Heart left ventricle (tissue), 16 donors: Measurements from ENCODE around the gene FAM83C. TPM values are rescaled to one million over a fixed set of nuclear protein-coding genes. Genes with fewer than 3 reads are reported as not detected.
A peak's percentile ranks its signal among the peaks of the same experiment; 100 is the strongest.

Experiments used
- ATAC-seq, 4 donors: fragments of 200-7000 bp; cut with Tn5 transposase; one replicate each; pipeline ENCODE4 v1.9.1; 2020 to 2022; ENCODE audit warnings: moderate library complexity in 4 of 4, mild to moderate bottlenecking in 3 of 4, moderate number of reproducible peaks in 1 of 4
- DNase-seq, 5 donors: peaks; one replicate each; pipeline ENCODE4 v3.0.0-alpha.2; 2020
- H3K27ac ChIP-seq, 12 donors: fragments of 200-600 bp; sonication (generic) in 4 of 12; one replicate each; pipeline versions ENCODE4 v1.5.0 to v1.8.0; 2016 to 2022; ENCODE audit warnings: mild to moderate bottlenecking in 2 of 12
- H3K27me3 ChIP-seq, 9 donors: fragments of 200-600 bp; sonication (generic) in 2 of 9; one replicate each; pipeline versions ENCODE4 v1.5.1 to v1.8.0; 2016 to 2022; ENCODE audit warnings: mild to moderate bottlenecking in 3 of 9
- H3K36me3 ChIP-seq, 9 donors: fragments of 200-600 bp; sonication (generic) in 2 of 9; one replicate each; pipeline versions ENCODE4 v1.5.0 to v1.8.0; 2018 to 2022; ENCODE audit warnings: mild to moderate bottlenecking in 2 of 9
- H3K4me1 ChIP-seq, 12 donors: fragments of 200-600 bp; sonication (generic) in 4 of 12; one replicate each; pipeline versions ENCODE4 v1.5.0 to v1.8.0; 2016 to 2022; ENCODE audit warnings: mild to moderate bottlenecking in 3 of 12
- H3K4me3 ChIP-seq, 12 donors: fragments of 200-600 bp; sonication (generic) in 4 of 12; one replicate each; pipeline versions ENCODE4 v1.5.0 to v1.8.0; 2017 to 2022; ENCODE audit warnings: mild to moderate bottlenecking in 9 of 12, moderate library complexity in 4 of 12
- H3K9me3 ChIP-seq, 12 donors: fragments of 200-600 bp; sonication (generic) in 4 of 12; one replicate each; pipeline versions ENCODE4 v1.5.0 to v1.8.0; 2016 to 2022; ENCODE audit warnings: mild to moderate bottlenecking in 1 of 12
- POLR2A ChIP-seq, 2 donors: fragments of 450-650 bp; IDR thresholded peaks; one replicate each; pipeline ENCODE4 v1.6.1; 2017; ENCODE audit warnings: antibody characterized with exemption in 2 of 2, mild to moderate bottlenecking in 2 of 2, moderate library complexity in 2 of 2
- WGBS, 4 donors: extraction: QIAGEN DNeasy Blood & Tissue Kit in 2 of 4; methylation state at CpG; one replicate each; pipeline versions ENCODE4 v1.1.5 to v1.1.7; 2013 to 2018; 5-methylcytosine and 5-hydroxymethylcytosine counted together
- intact Hi-C, 10 donors: fragments of 100-400 bp; cut with DNase I; formaldehyde crosslinking; loops; one replicate each; pipeline versions ENCODE4 v1.11.1 to v1.14.2; 2022
- polyA plus RNA-seq, 2 donors: library from polyadenylated mRNA; stranded (reverse); fragments of 200-250 nt; gene quantifications; one replicate each; pipeline ENCODE4 v1.2.3, GENCODE V29; 2013
- total RNA-seq, 9 donors: library from RNA; depleted of rRNA in 2 of 9; stranded (reverse); fragments of >200 nt in 2 of 9; fragmentation: NEBNext Ultra II Directional in 3 of 9; extraction: Animal tissue kit (Norgen Biotek cat#: 25700) in 3 of 9; gene quantifications; one replicate each; pipeline versions ENCODE4 v1.1.0 to v1.2.4, GENCODE V29; 2016 to 2023
- TF ChIP-seq, protein P1 (sequence below), 12 donors: fragments of 200-600 bp; sonication (generic) in 4 of 12; IDR thresholded peaks; one replicate each; pipeline versions ENCODE4 v1.5.0 to v1.8.0; 2018 to 2022; ENCODE audit warnings: antibody characterized with exemption in 12 of 12, mild to moderate bottlenecking in 5 of 12
- donor health status: ischemic (EF 13 %, LVEDD 7.1; RV severe dilation, severe dysfunction).
- donor health status: healthy with polysubstance abuse.
- donor health status: DM: no; HTN: yes; CAD: no.
- donor health status: DM: no; HTN: no; CAD: no.
- donor health status: ischemic (EF 25% LVEDD 6.9; RV normal size, moderate dysfunction).
- donor health status: ischemic (EF 25% LVEDD 5.7; RV mildly dilated, moderate dysfunction).
- donor health status: healthy.
- donor health status: DM: yes; HTN: yes; CAD: no.
- donor health status: ischemic (EF 35%, LVEDD 5.7; RV mildly dilated, moderate dysfunction).
- donor health status: nonischemic (EF 11% LVEDD 7.7; RV severe dilation, severe dysfunction).
- donor health status: DM: yes; HTN: yes; CAD: no.
- donor health status: PGD.
- donor health status: ischemic (EF 29% LVEDD 5.4; RV normal size, mild dysfunction).
- donor health status: nonischemic (EF 23%, LVEDD 6.1; RV moderate dilation, normal function).

The FAM83C gene
- total and polyA plus RNA-seq, 11 donors = not detected

DNA sequence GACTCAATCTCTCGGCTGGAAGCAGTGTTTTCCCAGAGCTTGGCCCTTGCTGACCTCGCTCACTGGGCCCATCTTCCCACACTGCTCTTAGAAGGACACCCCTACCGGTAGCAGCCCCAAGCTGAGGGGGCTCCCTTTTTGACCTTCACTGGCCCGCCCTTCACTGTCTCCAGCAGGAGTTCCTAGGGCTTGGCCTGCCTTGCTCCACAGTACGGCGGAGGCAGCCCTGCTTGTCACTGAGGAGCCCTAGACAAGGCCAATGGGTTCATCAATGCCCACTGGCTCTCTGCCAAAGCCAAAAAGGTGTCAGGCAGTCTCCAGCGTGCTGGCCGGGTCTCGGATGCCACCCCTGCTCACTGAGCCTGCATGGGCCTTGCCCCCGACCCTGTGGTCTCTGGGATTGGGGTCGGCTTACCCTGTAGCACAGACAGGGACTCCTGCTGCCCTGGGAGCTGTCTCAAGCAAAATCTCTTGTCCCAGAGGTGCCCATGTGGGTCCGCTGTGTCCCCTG, 16.4 kb downstream of the FAM83C start:
- Histone ChIP-seq H3K9me3 (no peaks in the 10 kb centered on the region), H3K27ac (peak overlapping the region in 1 of 12 donors; percentile 97), H3K4me1 (peaks cover 2 to 36% (median 13%) of the 10 kb centered on the region in 12 donors), H3K27me3 (no peaks in the 10 kb centered on the region), H3K4me3 (no peak overlapping the region), H3K36me3 (peaks cover 0 to 68% (median 30%) of the 10 kb centered on the region in 9 donors)
- DNase-seq = no peak
- WGBS, 4 donors = 88 to 93% (median 91%) methylated on average over 9 to 12 of the region's 12 CpGs
- TF ChIP-seq, protein P1, sequence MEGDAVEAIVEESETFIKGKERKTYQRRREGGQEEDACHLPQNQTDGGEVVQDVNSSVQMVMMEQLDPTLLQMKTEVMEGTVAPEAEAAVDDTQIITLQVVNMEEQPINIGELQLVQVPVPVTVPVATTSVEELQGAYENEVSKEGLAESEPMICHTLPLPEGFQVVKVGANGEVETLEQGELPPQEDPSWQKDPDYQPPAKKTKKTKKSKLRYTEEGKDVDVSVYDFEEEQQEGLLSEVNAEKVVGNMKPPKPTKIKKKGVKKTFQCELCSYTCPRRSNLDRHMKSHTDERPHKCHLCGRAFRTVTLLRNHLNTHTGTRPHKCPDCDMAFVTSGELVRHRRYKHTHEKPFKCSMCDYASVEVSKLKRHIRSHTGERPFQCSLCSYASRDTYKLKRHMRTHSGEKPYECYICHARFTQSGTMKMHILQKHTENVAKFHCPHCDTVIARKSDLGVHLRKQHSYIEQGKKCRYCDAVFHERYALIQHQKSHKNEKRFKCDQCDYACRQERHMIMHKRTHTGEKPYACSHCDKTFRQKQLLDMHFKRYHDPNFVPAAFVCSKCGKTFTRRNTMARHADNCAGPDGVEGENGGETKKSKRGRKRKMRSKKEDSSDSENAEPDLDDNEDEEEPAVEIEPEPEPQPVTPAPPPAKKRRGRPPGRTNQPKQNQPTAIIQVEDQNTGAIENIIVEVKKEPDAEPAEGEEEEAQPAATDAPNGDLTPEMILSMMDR (IDR thresholded peaks at IDR 0.05) = no peak
- TF ChIP-seq POLR2A (IDR thresholded peaks at IDR 0.05) = no peak
- no peak for ATAC-seq
- intact Hi-C loops = loop anchor here in 5 of 10 donors (5.0 to 10.0 kb wide), 4 partner anchors 128 to 441 kb away; partner anchors contain the start of genes ACSS2 (in 2 of the 5), EDEM2 (in 2 of the 5) and GGT7 (in 2 of the 5)

DNA sequence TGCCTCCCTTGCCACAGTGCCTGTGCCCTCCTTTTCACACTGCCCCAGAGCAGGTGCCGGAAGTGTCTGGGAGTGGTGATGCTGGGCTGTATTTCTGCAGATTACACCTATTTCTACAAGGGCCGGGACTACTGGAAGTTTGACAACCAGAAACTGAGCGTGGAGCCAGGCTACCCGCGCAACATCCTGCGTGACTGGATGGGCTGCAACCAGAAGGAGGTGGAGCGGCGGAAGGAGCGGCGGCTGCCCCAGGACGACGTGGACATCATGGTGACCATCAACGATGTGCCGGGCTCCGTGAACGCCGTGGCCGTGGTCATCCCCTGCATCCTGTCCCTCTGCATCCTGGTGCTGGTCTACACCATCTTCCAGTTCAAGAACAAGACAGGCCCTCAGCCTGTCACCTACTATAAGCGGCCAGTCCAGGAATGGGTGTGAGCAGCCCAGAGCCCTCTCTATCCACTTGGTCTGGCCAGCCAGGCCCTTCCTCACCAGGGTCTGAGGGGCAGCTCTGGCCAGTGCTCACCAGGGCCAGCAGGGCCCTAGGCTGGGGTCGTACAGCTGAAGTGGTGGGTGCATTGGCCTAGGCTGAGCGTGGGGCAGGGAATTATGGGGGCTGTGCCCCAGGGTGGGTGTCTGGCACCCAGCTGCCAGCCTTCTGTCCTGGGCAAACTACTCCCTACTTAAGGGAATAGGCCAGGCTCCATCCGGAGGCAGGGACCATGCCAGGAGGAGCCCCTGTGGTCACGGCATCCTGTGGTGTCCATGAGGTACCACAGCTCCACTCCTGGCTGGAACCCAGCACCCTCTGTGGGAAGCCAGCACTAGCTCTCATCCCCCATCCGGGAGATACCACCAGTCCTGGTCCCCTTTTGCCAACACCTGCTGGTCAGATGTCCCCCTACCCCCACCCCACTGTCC, 17.8 kb downstream of the FAM83C start:
- no peaks in the 10 kb centered on the region for H3K27me3 ChIP-seq
- intact Hi-C loops = loop anchor here in 5 of 10 donors (5.0 to 10.0 kb wide), 4 partner anchors 127 to 440 kb away; partner anchors contain the start of genes ACSS2 (in 2 of the 5), EDEM2 (in 2 of the 5) and GGT7 (in 2 of the 5)
- H3K4me3 ChIP-seq = no peak overlapping the region
- H3K9me3 ChIP-seq = no peaks in the 10 kb centered on the region
- H3K27ac ChIP-seq = peak overlapping the region in 1 of 12 donors; percentile 19
- no peak for TF ChIP-seq POLR2A (IDR thresholded peaks at IDR 0.05)
- TF ChIP-seq, protein P1 (IDR thresholded peaks at IDR 0.05) = no peak
- peaks cover 2 to 37% (median 13%) of the 10 kb centered on the region in 12 donors for H3K4me1 ChIP-seq
- peaks cover 0 to 66% (median 24%) of the 10 kb centered on the region in 9 donors for H3K36me3 ChIP-seq
- 91 to 94% (median 94%) methylated on average over 21 to 24 of the region's 24 CpGs for WGBS, 4 donors
- no peak for DNase-seq
- no peak for ATAC-seq

DNA sequence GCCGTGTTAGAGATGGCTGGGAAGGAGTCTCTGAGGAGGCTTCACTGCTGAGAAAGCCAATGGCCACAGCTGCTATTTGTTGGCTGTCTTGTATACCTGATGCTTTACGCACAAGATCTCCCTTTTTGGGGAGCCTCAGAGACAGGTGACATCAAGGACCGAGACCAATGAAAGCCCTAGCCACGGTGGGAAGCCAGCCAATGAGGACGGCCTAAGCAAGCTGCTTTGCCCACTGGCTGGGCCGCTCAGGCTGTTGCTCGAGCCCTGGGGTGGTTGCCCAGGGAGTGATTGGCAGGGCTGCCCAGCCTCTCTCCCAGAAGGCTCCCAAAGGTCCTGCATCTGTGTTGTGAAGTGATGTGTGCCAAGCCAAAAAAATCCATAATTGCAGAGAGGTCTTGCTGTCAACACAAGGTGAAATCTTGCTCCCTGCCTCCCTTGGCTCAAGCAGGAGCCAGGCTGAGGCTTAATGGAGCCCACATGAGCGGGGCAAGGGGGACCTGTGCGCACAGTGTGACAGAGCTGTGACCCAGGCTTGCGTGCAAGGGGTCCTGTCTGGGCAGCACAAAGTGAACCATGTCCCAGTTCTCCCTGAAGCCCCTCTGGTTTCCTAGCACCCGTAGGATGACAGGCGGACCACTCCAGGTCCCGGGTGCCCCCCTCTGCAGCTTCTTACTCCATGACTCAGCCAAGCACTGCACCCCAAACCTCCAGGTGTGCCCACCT, 18.6 kb downstream of the FAM83C start:
- Histone ChIP-seq H3K4me1 (peaks cover 2 to 39% (median 13%) of the 10 kb centered on the region in 12 donors), H3K4me3 (no peak overlapping the region), H3K9me3 (no peaks in the 10 kb centered on the region), H3K27me3 (no peaks in the 10 kb centered on the region), H3K27ac (peak overlapping the region in 1 of 12 donors; percentile 19), H3K36me3 (peaks cover 0 to 64% (median 16%) of the 10 kb centered on the region in 9 donors)
- ATAC-seq = peak; percentile 12 to 28 (median 20)
- TF ChIP-seq, protein P1 (IDR thresholded peaks at IDR 0.05) = no peak
- TF ChIP-seq POLR2A (IDR thresholded peaks at IDR 0.05) = no peak
- intact Hi-C loops = loop anchor here in 4 of 10 donors (10.0 kb wide), 3 partner anchors 129 to 439 kb away; partner anchors contain the start of genes ACSS2 (in 2 of the 4), GGT7 (in 2 of the 4) and EDEM2 (in 1 of the 4)
- 67 to 81% (median 74%) methylated on average over 11 to 13 of the region's 13 CpGs for WGBS, 4 donors
- DNase-seq = peak in 4 of 5 donors; percentile 58 to 76 (median 63)
